HG02763 (cell line): Measurements from ENCODE around the gene NAT14.

Experiments used
- ATAC-seq: cut with Tn5 transposase; IDR thresholded peaks from one replicate; pipeline ENCODE4 v1.9.1; 2021; ENCODE audit warnings: mild to moderate bottlenecking, moderate library complexity; ENCODE audit not compliant: unreplicated experiment

NAT14 gene

DNA sequence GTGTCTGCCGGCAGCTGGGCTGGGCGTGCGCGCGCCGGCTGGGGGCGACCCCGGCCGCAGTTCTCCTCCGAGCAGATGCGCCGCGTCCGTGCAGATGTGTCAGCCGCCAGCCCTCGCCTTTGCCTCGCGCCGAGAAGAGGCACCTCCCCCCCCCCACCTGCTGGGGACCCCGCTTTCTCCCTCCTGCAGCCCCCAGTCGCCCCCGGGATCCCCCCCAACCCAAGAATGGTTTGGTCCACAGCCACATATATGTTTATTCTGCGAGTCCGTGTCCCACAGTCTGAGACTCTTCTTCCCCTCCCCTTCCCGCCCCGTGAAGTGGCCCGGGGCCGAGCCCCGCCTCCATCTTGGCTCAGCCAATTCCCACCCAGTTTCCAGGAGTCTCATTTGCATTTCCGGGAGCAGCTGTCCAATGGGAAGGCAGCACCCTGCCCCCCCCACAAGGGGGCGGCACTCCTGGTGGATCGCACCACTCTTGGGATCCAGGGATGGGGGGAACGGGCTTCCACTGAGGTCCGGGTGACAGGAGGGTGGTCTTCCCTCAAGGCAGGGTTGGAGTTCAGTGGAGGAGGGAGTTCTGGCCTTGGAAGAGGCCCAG is 32.1 kb upstream of the NAT14 start:
- ATAC-seq, result no peak

- ATAC-seq, result no peak
Observed at GRCh38 chr19:55453511-55454260, 31.3 kb upstream of the NAT14 start.

- ATAC-seq, result no peak
Observed at GRCh38 chr19:55454787-55455243, 30.2 kb upstream of the NAT14 start.

- no peak for ATAC-seq
Observed at GRCh38 chr19:55455576-55456235, 29.3 kb upstream of the NAT14 start.

GRCh38 chr19:55456347-55456746 is 28.6 kb upstream of the NAT14 start:
- no peak for ATAC-seq

DNA sequence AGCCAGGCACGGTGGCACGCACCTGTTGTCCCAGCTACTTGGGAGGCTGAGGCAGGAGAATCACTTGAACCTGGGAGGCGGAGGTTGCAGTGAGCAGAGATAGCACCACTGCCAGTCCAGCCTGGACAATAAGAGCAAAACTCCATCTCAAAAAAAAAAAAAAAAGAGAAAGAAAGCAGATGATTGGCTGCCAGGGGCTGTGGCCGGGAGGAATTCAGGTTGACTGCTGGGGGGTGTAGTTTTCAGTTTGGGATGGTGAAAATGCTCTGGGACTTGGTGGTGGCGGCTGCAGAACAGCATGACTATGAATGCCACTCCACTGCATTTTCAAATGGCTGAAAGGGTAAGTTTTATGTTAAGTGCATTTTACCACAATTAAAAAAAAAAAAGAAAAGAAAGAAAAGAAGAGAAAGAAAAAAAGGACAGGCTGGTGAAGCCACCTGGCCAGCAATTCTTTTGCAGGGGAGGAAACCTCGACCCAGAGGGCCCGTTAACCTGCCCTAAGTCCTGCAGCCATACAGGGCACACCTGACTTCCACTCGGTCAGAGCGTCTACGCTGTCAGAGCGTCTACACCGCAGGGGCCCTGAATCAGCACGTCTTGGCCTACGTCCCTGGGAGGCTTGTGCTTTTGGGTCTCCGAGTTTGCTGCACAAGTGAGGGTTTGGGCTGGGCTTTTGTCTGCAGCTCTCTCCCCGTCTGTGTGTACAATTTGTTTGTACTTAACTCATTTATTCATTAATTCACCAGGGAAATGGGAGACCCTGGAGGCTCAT is 27.1 kb upstream of the NAT14 start:
- no peak for ATAC-seq

DNA sequence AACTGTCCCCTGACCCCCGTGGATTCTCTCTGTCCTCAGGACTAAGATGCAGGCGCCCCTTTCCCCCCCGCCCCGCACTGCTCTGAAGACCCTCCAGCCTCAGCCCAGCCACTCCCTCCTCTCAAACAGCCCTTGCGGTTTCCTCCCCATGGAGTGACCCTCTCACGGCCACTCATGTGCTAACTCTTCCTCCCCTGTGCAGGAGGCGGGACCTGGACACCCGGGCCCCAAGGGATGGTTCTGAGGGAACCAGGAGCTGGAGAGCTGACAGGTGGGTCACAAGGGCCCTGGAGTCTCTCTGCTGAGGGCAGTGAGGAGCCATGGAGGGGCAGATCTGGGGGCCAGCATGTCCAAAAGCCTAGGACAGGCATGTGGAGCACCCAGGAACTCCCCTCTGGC is 25.4 kb upstream of the NAT14 start:
- no peak for ATAC-seq

- ATAC-seq, result no peak
Observed at GRCh38 chr19:55459950-55460657, 24.9 kb upstream of the NAT14 start.

DNA sequence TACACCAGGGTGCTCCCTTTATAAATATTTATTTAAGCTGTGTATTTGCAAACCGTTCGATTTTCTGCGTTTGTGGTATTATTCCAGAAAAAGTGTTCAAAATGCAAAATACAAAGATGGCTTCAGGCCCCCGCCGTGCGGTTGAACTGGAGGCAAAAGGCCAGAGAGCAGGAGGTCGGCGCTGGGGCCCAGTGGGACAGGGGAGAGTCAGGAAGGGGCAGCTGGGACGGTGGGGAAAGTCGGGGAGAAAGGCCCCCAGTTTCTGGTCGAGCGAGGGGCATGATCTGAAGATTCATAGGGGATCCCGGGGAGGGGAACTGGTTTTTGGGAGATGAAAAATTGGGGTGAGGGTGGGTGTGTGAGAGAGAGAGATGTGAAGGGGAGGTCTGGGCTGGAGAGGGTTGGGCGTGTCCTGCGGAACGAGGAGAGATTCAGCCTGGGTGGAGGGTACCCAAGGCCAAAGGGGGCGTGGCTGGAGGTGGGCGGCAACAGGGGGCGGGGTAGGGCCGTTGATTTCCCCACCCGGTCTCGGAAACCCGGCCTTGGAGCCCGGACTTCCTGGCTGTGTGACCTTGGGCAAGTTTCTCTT is 24.2 kb upstream of the NAT14 start:
- no peak for ATAC-seq

GRCh38 chr19:55461259-55461973 is 23.6 kb upstream of the NAT14 start, which contains the start of gene ISOC2:
ISOC2 (minus strand) TSS chr19:55461642; CDS start chr19:55456486, 5,156 bp downstream.
- peak; percentile 95 for ATAC-seq

GRCh38 chr19:55461974-55462626 is 22.9 kb upstream of the NAT14 start:
- no peak for ATAC-seq

DNA sequence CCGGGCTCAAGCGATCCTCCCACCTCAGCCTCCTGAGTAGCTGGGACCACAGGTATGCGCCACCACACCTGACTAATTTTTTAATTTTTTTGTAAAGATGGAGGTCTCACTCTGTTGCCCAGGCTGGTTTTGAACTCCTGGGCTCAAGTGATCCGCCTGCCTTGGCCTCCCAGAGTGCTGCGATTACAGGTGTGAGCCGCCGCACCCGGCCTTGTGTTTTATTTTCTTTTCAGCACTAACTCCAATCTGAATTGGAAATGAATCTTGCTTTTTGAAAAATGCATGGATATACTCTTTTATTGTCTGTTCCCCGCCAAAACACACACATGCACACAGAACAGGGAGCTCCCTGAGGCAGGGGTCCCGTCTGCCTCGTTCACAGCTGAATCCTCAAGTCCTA is 22.3 kb upstream of the NAT14 start:
- ATAC-seq, result no peak

GRCh38 chr19:55463583-55464031 is 21.4 kb upstream of the NAT14 start:
- no peak for ATAC-seq

DNA sequence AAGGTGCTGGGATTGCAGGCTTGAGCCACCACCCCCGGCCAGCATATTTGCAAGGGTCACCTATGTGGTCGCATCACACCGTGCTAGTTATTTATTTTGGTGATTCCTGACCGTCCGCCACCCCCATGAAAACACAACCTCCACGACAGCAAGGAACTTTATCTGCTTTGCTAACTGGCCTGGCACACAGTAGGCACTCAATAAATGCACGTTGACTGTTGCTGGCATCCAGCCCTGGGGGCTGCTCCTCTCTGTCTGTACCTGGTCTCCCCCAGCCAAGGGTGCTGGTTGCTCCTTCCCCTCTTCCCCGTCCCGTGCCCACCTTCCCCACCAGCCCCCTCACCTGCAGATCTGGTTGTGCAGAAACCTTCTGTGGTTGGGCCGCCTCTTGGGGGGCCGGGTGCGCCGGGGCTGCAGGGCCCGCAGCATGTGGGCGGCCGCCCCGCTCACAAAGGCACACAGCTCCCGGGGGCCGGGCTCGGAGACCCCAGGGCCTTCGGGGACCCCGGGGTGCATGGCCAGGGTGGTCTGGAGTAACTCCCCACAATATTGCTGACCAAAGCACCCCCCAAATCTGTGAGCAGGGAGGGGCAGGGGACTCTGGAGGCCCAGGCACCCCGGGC is 20.8 kb upstream of the NAT14 start:
- no peak for ATAC-seq

DNA sequence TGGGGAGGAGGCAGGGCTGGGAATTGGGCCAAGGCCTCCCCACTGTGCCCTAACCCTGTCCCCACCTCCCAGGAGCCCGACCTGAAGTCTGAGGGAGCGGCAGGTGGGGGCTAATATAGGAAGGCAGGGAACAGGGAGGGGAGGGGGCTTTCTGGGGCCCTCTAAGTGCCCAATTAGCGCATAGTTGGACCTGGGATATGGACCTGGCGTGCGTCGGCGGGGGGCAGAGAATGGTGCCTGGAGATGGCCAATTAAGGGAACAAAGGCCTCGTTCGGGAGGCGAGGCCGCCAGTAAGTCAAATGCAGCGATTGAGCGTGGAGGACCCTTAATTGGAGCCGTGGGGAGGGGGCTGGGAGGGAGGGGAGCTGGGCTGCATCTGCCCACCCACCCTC is 20.3 kb upstream of the NAT14 start, which contains the start of gene C19orf85:
Gene C19orf85, minus strand, starts transcription at position 90 of the 393 bp plus-strand sequence. CDS start 197 bp downstream, outside the sequence.
- ATAC-seq, result no peak

DNA sequence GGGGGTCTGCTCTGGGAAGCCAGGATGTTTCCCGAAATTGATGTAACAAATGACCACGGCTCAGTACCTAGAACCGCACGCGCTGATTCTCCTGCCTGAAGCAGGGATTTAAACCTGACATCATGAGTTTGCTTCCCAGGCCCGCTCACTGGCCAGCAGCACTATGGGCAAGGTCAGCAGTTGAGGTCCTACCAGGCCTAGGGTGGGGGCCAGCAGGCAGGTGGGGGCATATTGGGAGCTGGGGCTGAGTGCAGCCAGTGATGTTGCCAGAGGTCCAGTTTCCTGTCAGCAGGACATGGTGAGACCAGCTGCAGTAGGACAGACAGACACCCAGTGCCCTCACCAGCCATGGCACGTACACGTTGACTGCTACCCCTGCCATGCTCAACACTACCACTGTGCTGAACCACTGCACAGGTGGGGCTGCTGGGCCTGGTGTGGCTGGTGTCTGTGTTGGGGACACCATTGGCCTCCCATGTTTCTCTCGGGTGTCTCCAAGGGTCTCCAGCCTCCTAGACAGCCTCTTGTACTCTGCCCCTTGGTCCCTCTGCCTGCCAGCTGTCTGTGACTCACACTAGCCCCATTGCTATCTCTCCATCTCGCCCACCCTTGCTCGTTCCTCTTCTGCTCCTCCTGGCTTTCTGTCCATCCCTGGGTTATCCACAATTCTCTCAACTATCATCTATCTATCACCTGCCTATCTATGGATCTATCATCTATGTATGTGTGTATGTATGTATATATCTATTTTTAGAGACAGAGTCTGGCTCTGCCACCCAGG is 19.3 kb upstream of the NAT14 start:
- no peak for ATAC-seq

- no peak for ATAC-seq
Observed at GRCh38 chr19:55466241-55466614, 18.8 kb upstream of the NAT14 start.
